ENCODE measurements around the gene FAM193A. TPM values are rescaled to one million over a fixed set of nuclear protein-coding genes. Genes with fewer than 3 reads are reported as not detected.

Gene FAM193A
- total and polyA plus RNA-seq, 2 donors (not counting 1 experiment from before 2014, with no cell fraction given), result 16.0 to 62.7 TPM

GRCh38 chr4:2626231-2626630 lies 89.8 kb downstream of the FAM193A start:
- H3K9me3 Mint-ChIP-seq (ENCODE audit: insufficient read depth), result no peaks in the 10 kb centered on the region
- H3K79me2 ChIP-seq (ENCODE audit: control insufficient read depth, insufficient read depth, low read length), result peaks cover 59% of the 10 kb centered on the region
- no peak overlapping the region for H3K27ac ChIP-seq (ENCODE audit: low read length in 2 of 2)
- 97% methylated on average over 10 of the region's 10 CpGs for WGBS (ENCODE audit: insufficient coverage)
- POLR2A ChIA-PET, result interaction anchor here (0.6 kb wide), 2 partner anchors 27 to 92 kb away, joined by 3 to 6 read pairs; no protein-coding TSS in a partner anchor
- TF ChIP-seq EZH2 (IDR thresholded peaks at IDR 0.05; ENCODE audit: borderline replicate concordance, insufficient read depth, low read depth, low read length, poor library complexity, severe bottlenecking) (no peak), CTCF (IDR thresholded peaks at IDR 0.05) (no peak)
- no peak overlapping the region for H3K4me3 Mint-ChIP-seq
- CTCF ChIA-PET, result interaction anchor here (0.8 to 1.7 kb wide), 2 partner anchors 27 to 184 kb away, joined by 3 to 5 read pairs; no protein-coding TSS in a partner anchor
- H3K27ac Mint-ChIP-seq, result peak overlapping the region; percentile 50
- no peaks in the 10 kb centered on the region for H3K27me3 ChIP-seq (replicated peaks in 1 of 4; ENCODE audit: control extremely low read depth in 1 of 4, control insufficient read depth in 3 of 4, insufficient read depth in 4 of 4, low read length in 3 of 4)
- DNase-seq, result no peak
- no peak for ATAC-seq (ENCODE audit: low read depth)
- peaks cover 15% of the 10 kb centered on the region for H3K4me1 Mint-ChIP-seq
- intact Hi-C loops (cut with micrococcal nuclease), result no loop called here
- no peak overlapping the region for H3K9ac ChIP-seq (ENCODE audit: low read length)
- H3K4me1 ChIP-seq (ENCODE audit: control insufficient read depth in 2 of 2, insufficient read depth in 2 of 2, low read length in 2 of 2), result no peaks in the 10 kb centered on the region
- no peaks in the 10 kb centered on the region for H3K27me3 Mint-ChIP-seq
- no peak overlapping the region for H3K4me3 ChIP-seq (ENCODE audit: control extremely low read depth in 1 of 5, extremely low read depth in 1 of 5, insufficient read depth in 1 of 5, low read depth in 2 of 5, low read length in 4 of 5)
- no peak overlapping the region for H2AFZ ChIP-seq (ENCODE audit: insufficient read depth, low read depth, low read length, poor library complexity, severe bottlenecking)
- peaks cover 9 to 42% of the 10 kb centered on the region in 2 experiments for H3K36me3 ChIP-seq (replicated peaks in 1 of 2; ENCODE audit: control extremely low read depth in 1 of 2, control insufficient read depth in 1 of 2, extremely low read depth in 1 of 2, insufficient read depth in 2 of 2, low read length in 1 of 2)
- peaks cover 58% of the 10 kb centered on the region for H4K20me1 ChIP-seq (ENCODE audit: control insufficient read depth, insufficient read depth, low read length, poor library complexity, severe bottlenecking)
- H3K4me2 ChIP-seq (replicated peaks; ENCODE audit: low read depth, low read length, poor library complexity, severe bottlenecking), result no peak overlapping the region
- no peaks in the 10 kb centered on the region for H3K9me3 ChIP-seq (ENCODE audit: control extremely low read depth in 1 of 3, control insufficient read depth in 2 of 3, insufficient read depth in 1 of 3, low read length in 2 of 3)

- Mint-ChIP-seq H3K4me1 (no peaks in the 10 kb centered on the region), H3K27me3 (no peaks in the 10 kb centered on the region), H3K4me3 (no peak overlapping the region), H3K9me3 (ENCODE audit: insufficient read depth) (no peaks in the 10 kb centered on the region), H3K27ac (no peak overlapping the region)
- Histone ChIP-seq H3K79me2 (ENCODE audit: control insufficient read depth, insufficient read depth, low read length) (peaks cover 30% of the 10 kb centered on the region), H4K20me1 (ENCODE audit: control insufficient read depth, insufficient read depth, low read length, poor library complexity, severe bottlenecking) (peaks cover 30% of the 10 kb centered on the region), H3K36me3 (replicated peaks in 1 of 2; ENCODE audit: control extremely low read depth in 1 of 2, control insufficient read depth in 1 of 2, extremely low read depth in 1 of 2, insufficient read depth in 2 of 2, low read length in 1 of 2) (peaks cover 17 to 61% of the 10 kb centered on the region in 2 experiments), H3K27me3 (replicated peaks in 1 of 4; ENCODE audit: control extremely low read depth in 1 of 4, control insufficient read depth in 3 of 4, insufficient read depth in 4 of 4, low read length in 3 of 4) (no peaks in the 10 kb centered on the region), H3K4me1 (ENCODE audit: control insufficient read depth in 2 of 2, insufficient read depth in 2 of 2, low read length in 2 of 2) (no peaks in the 10 kb centered on the region), H3K9ac (ENCODE audit: low read length) (no peak overlapping the region), H2AFZ (ENCODE audit: insufficient read depth, low read depth, low read length, poor library complexity, severe bottlenecking) (no peak overlapping the region), H3K4me3 (ENCODE audit: control extremely low read depth in 1 of 5, extremely low read depth in 1 of 5, insufficient read depth in 1 of 5, low read depth in 2 of 5, low read length in 4 of 5) (no peak overlapping the region), H3K9me3 (ENCODE audit: control extremely low read depth in 1 of 3, control insufficient read depth in 2 of 3, insufficient read depth in 1 of 3, low read length in 2 of 3) (no peaks in the 10 kb centered on the region), H3K27ac (ENCODE audit: low read length in 2 of 2) (no peak overlapping the region), H3K4me2 (replicated peaks; ENCODE audit: low read depth, low read length, poor library complexity, severe bottlenecking) (no peak overlapping the region)
- ChIA-PET POLR2A (no interaction called here), CTCF (no interaction called here)
- TF ChIP-seq EZH2 (IDR thresholded peaks at IDR 0.05; ENCODE audit: borderline replicate concordance, insufficient read depth, low read depth, low read length, poor library complexity, severe bottlenecking) (no peak), CTCF (IDR thresholded peaks at IDR 0.05) (no peak)
- 97% methylated on average over 18 of the region's 24 CpGs for WGBS (ENCODE audit: insufficient coverage)
- no peak for DNase-seq
- no peak for ATAC-seq (ENCODE audit: low read depth)
- intact Hi-C loops (cut with micrococcal nuclease), result no loop called here
Observed at GRCh38 chr4:2630556-2631273, 94.3 kb downstream of the FAM193A start.

Data from B cell (primary cell).